A673 (cell line): ENCODE data around the gene TRPC6.

Experiments
- EZH2 ChIP-seq: fragments of 200-600 bp; sonication (generic); IDR thresholded peaks from 2 replicates; pipeline ENCODE4 v1.6.1; 2017; ENCODE audit warnings: borderline replicate concordance, low read depth, mild to moderate bottlenecking, mixed read lengths, antibody characterized with exemption, low read length; ENCODE audit not compliant: poor library complexity, severe bottlenecking
- TF ChIP-seq, protein P1 (sequence below): fragments of 300-800, 200-600 bp; sonication (generic); conservative IDR thresholded peaks from 2 replicates; pipeline ENCODE4 v1.5.1; 2017; ENCODE audit warnings: low read depth, mild to moderate bottlenecking, antibody characterized with exemption, low read length, moderate library complexity, mixed read lengths

GRCh38 chr11:101434026-101434643 lies 149.7 kb downstream of the TRPC6 start:
- TF ChIP-seq, protein P1, sequence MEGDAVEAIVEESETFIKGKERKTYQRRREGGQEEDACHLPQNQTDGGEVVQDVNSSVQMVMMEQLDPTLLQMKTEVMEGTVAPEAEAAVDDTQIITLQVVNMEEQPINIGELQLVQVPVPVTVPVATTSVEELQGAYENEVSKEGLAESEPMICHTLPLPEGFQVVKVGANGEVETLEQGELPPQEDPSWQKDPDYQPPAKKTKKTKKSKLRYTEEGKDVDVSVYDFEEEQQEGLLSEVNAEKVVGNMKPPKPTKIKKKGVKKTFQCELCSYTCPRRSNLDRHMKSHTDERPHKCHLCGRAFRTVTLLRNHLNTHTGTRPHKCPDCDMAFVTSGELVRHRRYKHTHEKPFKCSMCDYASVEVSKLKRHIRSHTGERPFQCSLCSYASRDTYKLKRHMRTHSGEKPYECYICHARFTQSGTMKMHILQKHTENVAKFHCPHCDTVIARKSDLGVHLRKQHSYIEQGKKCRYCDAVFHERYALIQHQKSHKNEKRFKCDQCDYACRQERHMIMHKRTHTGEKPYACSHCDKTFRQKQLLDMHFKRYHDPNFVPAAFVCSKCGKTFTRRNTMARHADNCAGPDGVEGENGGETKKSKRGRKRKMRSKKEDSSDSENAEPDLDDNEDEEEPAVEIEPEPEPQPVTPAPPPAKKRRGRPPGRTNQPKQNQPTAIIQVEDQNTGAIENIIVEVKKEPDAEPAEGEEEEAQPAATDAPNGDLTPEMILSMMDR: no peak
- no peak for TF ChIP-seq EZH2
